WTC11 (cell line): ENCODE data around the gene TRMO. TPM values are rescaled to one million over a fixed set of nuclear protein-coding genes. Genes with fewer than 3 reads are reported as not detected.

Experiments
- ATAC-seq: fragments of 200-7000 bp; cut with Tn5 transposase; 2 replicates; pipeline ENCODE4 v1.10.0; 2021; ENCODE audit warnings: mild to moderate bottlenecking, moderate library complexity
- CTCF ChIA-PET: fragments of 300-600 bp; sonication (Branson Sonifier 250); formaldehyde crosslinking; loops from one replicate; lab custom pipeline; 2021; ENCODE audit warnings: antibody characterized with exemption; lab: Charles Lee
- POLR2A ChIA-PET: fragments of 350-600 bp; sonication (Branson Sonifier 250); formaldehyde crosslinking; loops from one replicate; lab custom pipeline; 2021; ENCODE audit warnings: antibody characterized with exemption; lab: Charles Lee
- DNase-seq: peaks from one replicate; pipeline ENCODE4 v3.0.0; 2021; ENCODE audit warnings: low spot score
- H3K27ac Mint-ChIP-seq: 2 replicates; pipeline ENCODE4 v1.8.0; 2021; ENCODE audit warnings: mixed read lengths
- H3K27me3 Mint-ChIP-seq: 2 replicates; pipeline ENCODE4 v1.8.0; 2021; ENCODE audit warnings: low read depth, mild to moderate bottlenecking, moderate library complexity, mixed read lengths
- H3K36me3 Mint-ChIP-seq: 2 replicates; pipeline ENCODE4 v1.8.0; 2021; ENCODE audit warnings: mixed read lengths
- H3K4me1 Mint-ChIP-seq: 2 replicates; pipeline ENCODE4 v1.8.0; 2022; ENCODE audit warnings: mixed read lengths
- H3K4me3 Mint-ChIP-seq: 2 replicates; pipeline ENCODE4 v1.8.0; 2021; ENCODE audit warnings: mild to moderate bottlenecking, moderate library complexity, mixed read lengths
- H3K9me3 Mint-ChIP-seq: 2 replicates; pipeline ENCODE4 v1.8.0; 2021; ENCODE audit warnings: mixed read lengths
- CREB1 ChIP-seq: sonication (generic); formaldehyde crosslinking; IDR thresholded peaks from 2 replicates; pipeline ENCODE4 v1.8.0; 2023; ENCODE audit warnings: mild to moderate bottlenecking, missing genetic modification reagents
- FOXJ3 ChIP-seq: sonication (generic); formaldehyde crosslinking; IDR thresholded peaks from 2 replicates; pipeline ENCODE4 v1.9.0; 2021; ENCODE audit warnings: missing genetic modification reagents, mild to moderate bottlenecking, borderline replicate concordance
- FOXK1 ChIP-seq: sonication (generic); formaldehyde crosslinking; IDR thresholded peaks from 2 replicates; pipeline ENCODE4 v1.8.0; 2022; ENCODE audit warnings: mild to moderate bottlenecking, moderate library complexity, missing genetic modification reagents
- FOXP1 ChIP-seq: sonication (generic); formaldehyde crosslinking; IDR thresholded peaks from 2 replicates; pipeline ENCODE4 v1.8.0; 2022; ENCODE audit warnings: missing genetic modification reagents, mild to moderate bottlenecking, moderate library complexity, borderline replicate concordance
- IRF1 ChIP-seq: sonication (generic); formaldehyde crosslinking; IDR thresholded peaks from 2 replicates; pipeline ENCODE4 v1.8.0; 2023; ENCODE audit warnings: missing genetic modification reagents
- JAZF1 ChIP-seq: fragments of 250-450 bp; sonication (Bioruptor Pico); IDR thresholded peaks from 2 replicates; pipeline ENCODE4 v1.9.0; 2021; ENCODE audit warnings: moderate library complexity, mild to moderate bottlenecking, inconsistent platforms
- MYBL2 ChIP-seq: sonication (generic); formaldehyde crosslinking; IDR thresholded peaks from 2 replicates; pipeline ENCODE4 v1.8.1; 2023; ENCODE audit warnings: mild to moderate bottlenecking, moderate library complexity, missing genetic modification reagents
- NFE2L1 ChIP-seq: sonication (generic); formaldehyde crosslinking; IDR thresholded peaks from 2 replicates; pipeline ENCODE4 v1.8.1; 2023; ENCODE audit warnings: missing genetic modification reagents
- NR3C1 ChIP-seq: sonication (generic); formaldehyde crosslinking; conservative IDR thresholded peaks from 2 replicates; pipeline ENCODE4 v1.8.1; 2023; ENCODE audit warnings: low read depth, mild to moderate bottlenecking, missing genetic modification reagents
- RELA ChIP-seq: sonication (generic); formaldehyde crosslinking; IDR thresholded peaks from 2 replicates; pipeline ENCODE4 v1.8.1; 2022; ENCODE audit warnings: missing genetic modification reagents, mild to moderate bottlenecking, borderline replicate concordance
- USF1 ChIP-seq: sonication (generic); formaldehyde crosslinking; IDR thresholded peaks from 2 replicates; pipeline ENCODE4 v1.8.0; 2022; ENCODE audit warnings: mild to moderate bottlenecking, missing genetic modification reagents
- ZMAT4 ChIP-seq: fragments of 250-450 bp; sonication (Bioruptor Pico); IDR thresholded peaks from 2 replicates; pipeline ENCODE4 v1.9.0; 2021; ENCODE audit warnings: mild to moderate bottlenecking
- ZNF138 ChIP-seq: sonication (generic); formaldehyde crosslinking; conservative IDR thresholded peaks from 2 replicates; pipeline ENCODE4 v1.8.1; 2022; ENCODE audit warnings: mild to moderate bottlenecking, moderate library complexity, missing genetic modification reagents
- ZNF263 ChIP-seq: sonication (generic); formaldehyde crosslinking; IDR thresholded peaks from 2 replicates; pipeline ENCODE4 v1.8.1; 2022; ENCODE audit warnings: low read depth, mild to moderate bottlenecking, moderate library complexity, missing genetic modification reagents
- ZNF396 ChIP-seq: fragments of 250-450 bp; sonication (Bioruptor Pico); IDR thresholded peaks from 2 replicates; pipeline ENCODE4 v1.8.0; 2021; ENCODE audit warnings: mild to moderate bottlenecking, moderate library complexity, borderline replicate concordance
- ZNF425 ChIP-seq: fragments of 250-450 bp; sonication (Bioruptor Pico); conservative IDR thresholded peaks from 2 replicates; pipeline ENCODE4 v1.9.0; 2021; ENCODE audit warnings: mild to moderate bottlenecking
- ZNF671 ChIP-seq: fragments of 250-450 bp; sonication (Bioruptor Pico); IDR thresholded peaks from 2 replicates; pipeline ENCODE4 v1.8.0; 2021; ENCODE audit warnings: mild to moderate bottlenecking
- ZSCAN18 ChIP-seq: fragments of 250-450 bp; sonication (Bioruptor Pico); IDR thresholded peaks from 2 replicates; pipeline ENCODE4 v2.1.2; 2022; ENCODE audit warnings: mild to moderate bottlenecking, moderate library complexity
- total RNA-seq: library from RNA; stranded (reverse); gene quantifications from 3 replicates; pipeline ENCODE4 v1.2.3, GENCODE V29; 2021
- TF ChIP-seq, protein P1 (sequence below): fragments of 250-450 bp; sonication (Bioruptor Pico); IDR thresholded peaks from 2 replicates; pipeline ENCODE4 v1.8.0; 2021; ENCODE audit warnings: mild to moderate bottlenecking

The TRMO gene
- total RNA-seq, 1 experiment from 2014 or later, result 4.6 TPM

DNA sequence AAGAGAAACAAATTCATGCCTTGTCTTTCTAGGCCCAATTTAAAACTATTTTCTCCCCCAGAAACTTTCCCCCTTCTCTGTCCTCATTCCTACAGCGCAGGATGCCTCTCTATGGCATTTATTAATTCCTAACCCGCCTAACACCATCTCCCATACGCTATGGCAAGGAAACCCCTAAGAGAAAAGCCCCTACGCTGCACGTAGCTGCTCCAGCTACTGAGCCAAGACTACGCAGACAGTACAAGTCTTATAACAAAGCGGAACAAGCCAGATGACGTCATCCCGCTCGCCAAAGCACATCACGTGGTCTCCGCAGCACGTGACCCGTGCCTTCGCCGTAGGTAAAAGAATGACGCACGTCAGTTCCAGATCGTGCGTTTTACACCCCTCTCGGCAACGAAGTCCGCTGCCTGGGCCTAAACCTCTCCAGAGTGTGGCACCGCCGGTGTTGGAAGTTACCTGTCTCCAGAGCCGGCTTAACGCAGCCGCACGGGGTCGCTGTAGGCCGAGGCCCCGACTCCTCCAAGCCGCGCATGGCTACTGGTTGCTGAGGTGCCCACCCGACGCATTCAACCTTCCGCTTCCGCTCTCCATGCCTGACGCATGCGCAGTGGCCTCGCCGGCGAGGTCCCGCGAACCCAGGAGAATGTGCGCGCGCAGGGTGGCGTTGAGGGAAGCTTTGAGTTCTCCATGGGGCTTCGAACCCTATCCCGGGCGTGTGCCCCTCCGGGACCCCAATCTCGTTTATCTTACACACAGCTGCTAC is at the start of gene TRMO (continued):
- TF ChIP-seq, protein P1, sequence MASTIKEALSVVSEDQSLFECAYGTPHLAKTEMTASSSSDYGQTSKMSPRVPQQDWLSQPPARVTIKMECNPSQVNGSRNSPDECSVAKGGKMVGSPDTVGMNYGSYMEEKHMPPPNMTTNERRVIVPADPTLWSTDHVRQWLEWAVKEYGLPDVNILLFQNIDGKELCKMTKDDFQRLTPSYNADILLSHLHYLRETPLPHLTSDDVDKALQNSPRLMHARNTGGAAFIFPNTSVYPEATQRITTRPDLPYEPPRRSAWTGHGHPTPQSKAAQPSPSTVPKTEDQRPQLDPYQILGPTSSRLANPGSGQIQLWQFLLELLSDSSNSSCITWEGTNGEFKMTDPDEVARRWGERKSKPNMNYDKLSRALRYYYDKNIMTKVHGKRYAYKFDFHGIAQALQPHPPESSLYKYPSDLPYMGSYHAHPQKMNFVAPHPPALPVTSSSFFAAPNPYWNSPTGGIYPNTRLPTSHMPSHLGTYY (CRISPR knock-in tag), result no peak
- TF ChIP-seq ZNF425 (0 out of 2 replicates have a peak, but pooled peaks have one; percentile 9), ZNF671 (CRISPR knock-in tag) (no peak), FOXP1 (CRISPR knock-in tag) (peak; percentile 86; the same call in 1 of the 2 replicates), NFE2L1 (CRISPR knock-in tag) (peak; percentile 86; the same call in 1 of the 2 replicates), ZSCAN18 (CRISPR knock-in tag) (no peak), USF1 (peak; percentile 100), JAZF1 (no peak), ZNF138 (no peak), CREB1 (CRISPR knock-in tag) (peak; percentile 88; the same call in 1 of the 2 replicates), RELA (CRISPR knock-in tag) (no peak; the same call in 1 of the 2 replicates), IRF1 (peak; percentile 82), NR3C1 (no peak), FOXK1 (peak; percentile 95; the same call in 1 of the 2 replicates), ZNF396 (CRISPR knock-in tag) (no peak), ZMAT4 (CRISPR knock-in tag) (no peak)

- no peak for ATAC-seq
- H3K9me3 Mint-ChIP-seq, result peaks cover 3% of the 10 kb centered on the region
- no peaks in the 10 kb centered on the region for H3K4me1 Mint-ChIP-seq
- POLR2A ChIA-PET, result interaction anchor here (0.5 kb wide), 1 partner anchor 97 kb away, joined by 5 read pairs; no protein-coding TSS in a partner anchor
- H3K4me3 Mint-ChIP-seq, result no peak overlapping the region
- peaks cover 70% of the 10 kb centered on the region for H3K27me3 Mint-ChIP-seq
- no peak for DNase-seq
- no peaks in the 10 kb centered on the region for H3K36me3 Mint-ChIP-seq
- H3K27ac Mint-ChIP-seq, result no peak overlapping the region
- CTCF ChIA-PET, result no interaction called here
- TF ChIP-seq MYBL2 (CRISPR knock-in tag) (no peak), FOXJ3 (no peak), ZNF263 (CRISPR knock-in tag) (no peak)
Measured at GRCh38 chr9:97970165-97970564, 47.9 kb upstream of the TRMO start.
